ENCODE results near the gene PUSL1.

DNA sequence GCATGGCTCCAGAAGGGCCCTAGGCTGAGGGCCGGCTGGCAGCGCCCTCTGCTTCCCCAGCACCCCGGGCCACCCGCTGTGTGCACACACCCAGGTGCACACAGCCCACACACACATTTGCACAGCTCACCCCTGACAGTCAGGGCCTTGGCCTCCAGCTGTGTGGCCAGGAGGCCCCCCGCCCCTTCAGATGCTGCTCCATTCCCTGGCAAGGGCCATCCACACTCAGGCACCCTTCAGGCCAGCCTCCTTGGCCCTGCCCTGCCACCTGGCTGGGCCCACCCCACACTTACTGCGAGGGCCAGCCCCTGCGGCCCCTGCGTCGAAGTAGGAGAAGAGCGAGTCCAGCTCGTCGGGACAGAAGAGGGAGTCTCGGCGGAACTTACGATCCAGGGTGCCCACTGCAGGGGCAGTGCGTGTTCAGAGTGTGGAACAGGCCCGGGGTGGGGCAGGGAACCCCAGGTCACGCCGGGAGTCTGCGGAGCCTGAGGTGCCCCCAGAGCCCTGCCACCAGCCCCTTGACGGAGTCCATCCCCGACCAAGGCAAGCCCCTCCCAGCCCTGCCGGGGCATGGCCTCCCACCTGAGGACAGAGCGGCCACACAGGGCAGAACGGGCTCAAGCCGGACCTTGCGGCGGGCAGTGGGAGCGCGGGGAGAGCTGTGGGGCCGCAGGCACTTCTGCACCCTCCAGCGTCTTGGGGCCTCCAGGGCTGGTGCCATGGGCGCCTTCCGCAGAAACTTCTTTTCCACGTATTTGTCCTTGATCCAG lies 13.1 kb upstream of the PUSL1 start:
- TF ChIP-seq TFCP2L1 (CRISPR knock-in tag; IDR thresholded peaks at IDR 0.05) = no peak
- no peak for TF ChIP-seq CHD4 (IDR thresholded peaks at IDR 0.05; ENCODE audit: borderline replicate concordance)
- no peak for TF ChIP-seq BHLHE40 (IDR thresholded peaks at IDR 0.05; ENCODE audit: low read depth, low read length)
- TF ChIP-seq CTCF (IDR thresholded peaks at IDR 0.05) = no peak
- no peak for TF ChIP-seq NPAS2 (CRISPR knock-in tag; IDR thresholded peaks at IDR 0.05; ENCODE audit: borderline replicate concordance)
- TF ChIP-seq, protein P1, sequence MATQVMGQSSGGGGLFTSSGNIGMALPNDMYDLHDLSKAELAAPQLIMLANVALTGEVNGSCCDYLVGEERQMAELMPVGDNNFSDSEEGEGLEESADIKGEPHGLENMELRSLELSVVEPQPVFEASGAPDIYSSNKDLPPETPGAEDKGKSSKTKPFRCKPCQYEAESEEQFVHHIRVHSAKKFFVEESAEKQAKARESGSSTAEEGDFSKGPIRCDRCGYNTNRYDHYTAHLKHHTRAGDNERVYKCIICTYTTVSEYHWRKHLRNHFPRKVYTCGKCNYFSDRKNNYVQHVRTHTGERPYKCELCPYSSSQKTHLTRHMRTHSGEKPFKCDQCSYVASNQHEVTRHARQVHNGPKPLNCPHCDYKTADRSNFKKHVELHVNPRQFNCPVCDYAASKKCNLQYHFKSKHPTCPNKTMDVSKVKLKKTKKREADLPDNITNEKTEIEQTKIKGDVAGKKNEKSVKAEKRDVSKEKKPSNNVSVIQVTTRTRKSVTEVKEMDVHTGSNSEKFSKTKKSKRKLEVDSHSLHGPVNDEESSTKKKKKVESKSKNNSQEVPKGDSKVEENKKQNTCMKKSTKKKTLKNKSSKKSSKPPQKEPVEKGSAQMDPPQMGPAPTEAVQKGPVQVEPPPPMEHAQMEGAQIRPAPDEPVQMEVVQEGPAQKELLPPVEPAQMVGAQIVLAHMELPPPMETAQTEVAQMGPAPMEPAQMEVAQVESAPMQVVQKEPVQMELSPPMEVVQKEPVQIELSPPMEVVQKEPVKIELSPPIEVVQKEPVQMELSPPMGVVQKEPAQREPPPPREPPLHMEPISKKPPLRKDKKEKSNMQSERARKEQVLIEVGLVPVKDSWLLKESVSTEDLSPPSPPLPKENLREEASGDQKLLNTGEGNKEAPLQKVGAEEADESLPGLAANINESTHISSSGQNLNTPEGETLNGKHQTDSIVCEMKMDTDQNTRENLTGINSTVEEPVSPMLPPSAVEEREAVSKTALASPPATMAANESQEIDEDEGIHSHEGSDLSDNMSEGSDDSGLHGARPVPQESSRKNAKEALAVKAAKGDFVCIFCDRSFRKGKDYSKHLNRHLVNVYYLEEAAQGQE (IDR thresholded peaks at IDR 0.05) = no peak
- no peak for TF ChIP-seq JUN (IDR thresholded peaks at IDR 0.05)
- no peak for TF ChIP-seq RFX5 (IDR thresholded peaks at IDR 0.05)
- TF ChIP-seq, protein P2, sequence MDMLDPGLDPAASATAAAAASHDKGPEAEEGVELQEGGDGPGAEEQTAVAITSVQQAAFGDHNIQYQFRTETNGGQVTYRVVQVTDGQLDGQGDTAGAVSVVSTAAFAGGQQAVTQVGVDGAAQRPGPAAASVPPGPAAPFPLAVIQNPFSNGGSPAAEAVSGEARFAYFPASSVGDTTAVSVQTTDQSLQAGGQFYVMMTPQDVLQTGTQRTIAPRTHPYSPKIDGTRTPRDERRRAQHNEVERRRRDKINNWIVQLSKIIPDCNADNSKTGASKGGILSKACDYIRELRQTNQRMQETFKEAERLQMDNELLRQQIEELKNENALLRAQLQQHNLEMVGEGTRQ (IDR thresholded peaks at IDR 0.05) = no peak
- no peak for TF ChIP-seq POLR2A (IDR thresholded peaks at IDR 0.05; ENCODE audit: low read length)
- TF ChIP-seq CBX8 (IDR thresholded peaks at IDR 0.05) = no peak
- no peak for TF ChIP-seq SMC3 (IDR thresholded peaks at IDR 0.05)
